ENCODE results near the gene RTN4IP1.

RTN4IP1 gene

GRCh38 chr6:106629103-106629858 is at the start of gene RTN4IP1, which contains the start of gene QRSL1:
RTN4IP1 (minus strand) TSS chr6:106629498; CDS start chr6:106629021, 477 bp downstream.
QRSL1 (plus strand) TSS chr6:106629578; CDS start chr6:106629682, 104 bp downstream.
- DNase-seq (ENCODE audit: low read depth, low spot score), result peak; percentile 69
- peak within 1 kb of the TSS; percentile 45 for H3K27ac ChIP-seq

GRCh38 chr6:106677282-106677681 is 48.0 kb upstream of the RTN4IP1 start:
- no peak overlapping the region for H3K27ac ChIP-seq
- DNase-seq (ENCODE audit: low read depth, low spot score), result no peak

GRCh38 chr6:106674541-106675229 is 45.4 kb upstream of the RTN4IP1 start:
- no peak overlapping the region for H3K27ac ChIP-seq
- DNase-seq (ENCODE audit: low read depth, low spot score), result no peak

- no peak for DNase-seq (ENCODE audit: low read depth, low spot score)
- no peak overlapping the region for H3K27ac ChIP-seq
These were observed 42.4 kb upstream of the RTN4IP1 start for GRCh38 chr6:106671651-106672050.

GRCh38 chr6:106670236-106670635 is 40.9 kb upstream of the RTN4IP1 start:
- no peak overlapping the region for H3K27ac ChIP-seq

GRCh38 chr6:106667022-106667402 is 37.7 kb upstream of the RTN4IP1 start:
- no peak overlapping the region for H3K27ac ChIP-seq
- DNase-seq (ENCODE audit: low read depth, low spot score), result no peak

More at GRCh38 chr6:106670236-106670635, 40.9 kb upstream of the RTN4IP1 start:
- DNase-seq (ENCODE audit: low read depth, low spot score), result no peak

- no peak for DNase-seq (ENCODE audit: low read depth, low spot score)
These were observed 37.2 kb upstream of the RTN4IP1 start for GRCh38 chr6:106666282-106667021.

GRCh38 chr6:106662458-106662857 is 33.2 kb upstream of the RTN4IP1 start:
- no peak for DNase-seq (ENCODE audit: low read depth, low spot score)
- no peak overlapping the region for H3K27ac ChIP-seq

More at GRCh38 chr6:106666282-106667021, 37.2 kb upstream of the RTN4IP1 start:
- no peak overlapping the region for H3K27ac ChIP-seq

- no peak overlapping the region for H3K27ac ChIP-seq
- no peak for DNase-seq (ENCODE audit: low read depth, low spot score)
These were observed 30.6 kb upstream of the RTN4IP1 start for GRCh38 chr6:106659859-106660258.

- no peak for DNase-seq (ENCODE audit: low read depth, low spot score)
- H3K27ac ChIP-seq, result no peak overlapping the region
These were observed 29.2 kb upstream of the RTN4IP1 start for GRCh38 chr6:106658469-106658868.

- H3K27ac ChIP-seq, result no peak overlapping the region
- DNase-seq (ENCODE audit: low read depth, low spot score), result no peak
These were observed 19.5 kb upstream of the RTN4IP1 start for GRCh38 chr6:106648651-106649308.

- DNase-seq (ENCODE audit: low read depth, low spot score), result no peak
- H3K27ac ChIP-seq, result no peak overlapping the region
These were observed 13.8 kb upstream of the RTN4IP1 start for GRCh38 chr6:106643061-106643460.

- H3K27ac ChIP-seq, result no peak overlapping the region
- no peak for DNase-seq (ENCODE audit: low read depth, low spot score)
These were observed 13.2 kb upstream of the RTN4IP1 start for GRCh38 chr6:106642476-106642875.

- H3K27ac ChIP-seq, result no peak overlapping the region
These were observed 10.5 kb upstream of the RTN4IP1 start for GRCh38 chr6:106639812-106640211.

GRCh38 chr6:106637717-106638341 is 8.5 kb upstream of the RTN4IP1 start:
- DNase-seq (ENCODE audit: low read depth, low spot score), result no peak
- H3K27ac ChIP-seq, result no peak overlapping the region

More at GRCh38 chr6:106639812-106640211, 10.5 kb upstream of the RTN4IP1 start:
- no peak for DNase-seq (ENCODE audit: low read depth, low spot score)

- no peak overlapping the region for H3K27ac ChIP-seq
- DNase-seq (ENCODE audit: low read depth, low spot score), result no peak
These were observed 7.9 kb upstream of the RTN4IP1 start for GRCh38 chr6:106637051-106637716.

- no peak for DNase-seq (ENCODE audit: low read depth, low spot score)
- no peak overlapping the region for H3K27ac ChIP-seq
These were observed 5.3 kb upstream of the RTN4IP1 start for GRCh38 chr6:106634565-106634964.

GRCh38 chr6:106631346-106631745 is 2.0 kb upstream of the RTN4IP1 start:
- no peak for DNase-seq (ENCODE audit: low read depth, low spot score)

GRCh38 chr6:106630366-106630765 is 1.1 kb upstream of the RTN4IP1 start:
- H3K27ac ChIP-seq, result no peak overlapping the region
- DNase-seq (ENCODE audit: low read depth, low spot score), result no peak

More at GRCh38 chr6:106631346-106631745, 2.0 kb upstream of the RTN4IP1 start:
- H3K27ac ChIP-seq, result no peak overlapping the region

All from epithelial cell of prostate (primary cell).